ENCODE measurements around the gene STRBP. TPM values are rescaled to one million over a fixed set of nuclear protein-coding genes. Genes with fewer than 3 reads are reported as not detected.

STRBP gene
- total RNA-seq, 1 donor from 2014 or later = 21.6 TPM

DNA sequence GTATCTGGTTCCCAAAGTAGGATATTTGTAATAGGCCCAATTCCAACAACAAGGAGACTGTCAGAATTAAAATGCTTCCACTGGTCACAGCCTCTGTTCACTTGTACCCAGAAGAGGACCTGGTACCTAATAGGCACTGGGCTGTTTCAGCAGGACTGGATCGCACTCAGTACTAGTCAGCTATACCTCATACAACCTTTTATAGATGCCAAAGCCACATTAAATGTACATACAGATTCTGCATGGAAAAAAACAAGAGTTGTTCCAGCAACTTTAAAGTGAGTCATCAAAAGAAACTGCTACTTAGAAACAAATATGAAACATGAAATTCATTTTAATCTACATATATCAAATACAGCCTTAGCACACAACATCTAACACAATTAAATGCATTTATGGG lies 147.4 kb downstream of the STRBP start:
- ATAC-seq = no peak
- no peak for DNase-seq (ENCODE audit: missing footprints)
- intact Hi-C loops (cut with DNase I) = no loop called here

DNA sequence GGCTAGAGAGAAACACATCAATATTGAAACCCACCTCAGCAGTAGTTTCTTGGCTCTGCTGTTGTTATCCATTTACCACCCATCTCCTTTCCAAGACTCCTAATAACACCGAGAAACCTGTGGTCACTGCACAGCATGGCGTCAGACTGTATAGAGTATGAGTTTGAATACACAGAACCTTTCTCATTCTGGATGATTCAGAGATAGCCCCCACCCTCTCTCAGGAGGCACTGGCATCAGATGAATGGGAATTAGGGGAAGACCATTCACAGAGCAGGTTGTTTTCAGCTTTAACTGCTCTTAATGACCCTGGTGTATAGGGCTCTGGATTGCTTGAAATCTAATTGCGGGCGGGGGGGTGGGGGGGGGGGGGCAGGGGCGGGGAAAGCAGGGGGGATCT lies 148.3 kb downstream of the STRBP start:
- no peak for DNase-seq (ENCODE audit: missing footprints)
- no peak for ATAC-seq
- intact Hi-C loops (cut with DNase I) = no loop called here

DNA sequence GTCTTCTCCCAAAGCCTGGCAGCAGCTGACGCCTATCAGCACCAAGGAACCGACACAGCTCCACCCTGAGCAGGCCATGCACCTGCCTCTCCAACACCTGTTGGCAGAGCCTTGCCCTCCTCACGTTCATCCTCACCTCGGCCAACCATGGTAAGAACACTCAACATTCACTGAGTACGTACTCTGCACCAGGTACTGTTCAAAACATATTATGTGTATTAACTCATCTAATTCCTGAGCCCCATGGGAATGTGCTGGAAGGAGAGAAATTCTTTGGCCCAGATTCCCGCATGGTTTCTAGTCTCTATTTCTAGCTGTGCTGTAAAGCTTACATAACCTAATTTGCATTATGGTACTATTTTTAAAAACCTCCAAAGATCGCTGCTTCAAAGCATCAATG lies 148.8 kb downstream of the STRBP start:
- intact Hi-C loops (cut with DNase I) = loop anchor here (10.0 kb wide), 1 partner anchor 225 kb away; no protein-coding TSS in a partner anchor
- DNase-seq (ENCODE audit: missing footprints) (no peak), ATAC-seq (peak; percentile 40)

DNA sequence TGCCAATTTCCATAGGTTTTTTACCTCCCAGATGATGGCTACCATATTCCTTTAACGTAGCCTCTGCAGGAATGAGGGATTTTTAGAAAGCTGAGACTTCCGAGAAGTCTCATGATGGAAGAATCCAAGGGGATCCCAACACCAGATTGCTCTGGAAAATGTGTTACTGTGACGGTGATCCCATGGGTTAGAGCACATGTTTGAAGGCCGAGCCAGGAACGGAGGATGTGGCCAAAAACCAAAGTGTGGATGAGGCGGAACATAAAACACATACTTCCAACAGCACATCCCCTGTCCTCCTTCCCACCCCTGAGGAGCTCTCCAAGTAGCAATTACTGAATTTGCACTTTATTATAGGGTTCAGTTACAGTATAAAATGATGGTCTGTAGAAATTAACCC lies 152.3 kb downstream of the STRBP start:
- DNase-seq (ENCODE audit: missing footprints) (no peak), ATAC-seq (no peak)
- intact Hi-C loops (cut with DNase I) = loop anchor here (10.0 kb wide), 1 partner anchor 229 kb away; no protein-coding TSS in a partner anchor

DNA sequence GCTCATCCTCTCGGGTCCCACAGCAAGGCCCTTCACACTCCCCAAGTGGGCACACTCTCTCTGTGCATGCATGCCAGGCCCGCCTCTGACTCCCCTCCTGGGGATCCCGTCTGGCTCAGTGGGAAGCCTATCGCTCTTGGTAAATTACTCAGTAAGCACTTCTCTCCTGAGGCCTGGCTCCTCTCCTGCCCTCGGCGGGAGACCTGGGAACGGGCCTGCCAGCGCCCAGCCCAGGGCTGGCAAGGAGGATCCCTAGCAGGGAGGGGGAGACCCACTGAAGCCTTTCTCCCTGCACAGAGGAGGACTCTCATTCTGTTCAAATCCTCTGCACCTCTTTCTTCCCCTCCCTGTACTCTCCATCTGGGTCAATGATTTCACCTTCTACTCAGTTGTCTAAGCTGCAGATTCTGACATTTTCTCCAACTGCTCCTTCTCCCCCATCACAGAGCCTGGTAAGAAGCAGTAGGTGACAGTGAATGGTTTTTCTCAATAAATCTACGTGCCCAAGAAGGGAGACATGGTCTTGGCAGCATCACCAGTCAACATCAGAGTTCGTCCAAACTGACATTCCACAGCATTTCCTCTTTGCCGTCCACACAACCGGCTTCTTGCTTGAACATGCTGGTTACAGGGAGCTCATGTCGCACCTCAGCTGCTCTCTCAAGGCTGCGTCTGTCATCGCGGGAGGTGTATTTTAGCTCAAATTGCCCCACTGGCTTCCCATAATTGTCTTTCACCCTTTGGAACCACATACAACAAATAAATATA lies 153.1 kb downstream of the STRBP start:
- ATAC-seq (peak; percentile 62), DNase-seq (ENCODE audit: missing footprints) (no peak)
- intact Hi-C loops (cut with DNase I) = loop anchor here (10.0 kb wide), 1 partner anchor 229 kb away; no protein-coding TSS in a partner anchor

DNA sequence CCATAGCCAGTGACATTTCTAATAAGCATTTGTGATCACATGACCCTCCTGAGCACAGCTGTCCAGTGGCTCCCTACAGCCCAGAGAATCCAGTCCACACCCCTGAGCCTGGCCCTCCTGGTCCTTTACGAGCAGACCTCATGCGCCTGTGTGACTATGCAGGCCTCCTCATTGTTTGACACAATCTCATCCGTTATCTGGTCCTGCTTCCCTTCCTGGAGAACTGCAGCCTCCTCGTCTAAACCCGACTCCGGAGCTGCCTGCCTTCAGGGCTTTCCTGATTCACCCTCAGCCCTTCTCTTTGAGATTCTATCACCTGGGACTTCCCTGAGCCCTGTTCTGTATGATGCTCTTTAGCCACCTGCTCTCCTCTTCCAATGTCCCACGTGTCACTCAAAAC lies 155.2 kb downstream of the STRBP start:
- intact Hi-C loops (cut with DNase I) = loop anchor here (10.0 kb wide), 1 partner anchor 232 kb away; no protein-coding TSS in a partner anchor
- ATAC-seq (no peak), DNase-seq (ENCODE audit: missing footprints) (no peak)

DNA sequence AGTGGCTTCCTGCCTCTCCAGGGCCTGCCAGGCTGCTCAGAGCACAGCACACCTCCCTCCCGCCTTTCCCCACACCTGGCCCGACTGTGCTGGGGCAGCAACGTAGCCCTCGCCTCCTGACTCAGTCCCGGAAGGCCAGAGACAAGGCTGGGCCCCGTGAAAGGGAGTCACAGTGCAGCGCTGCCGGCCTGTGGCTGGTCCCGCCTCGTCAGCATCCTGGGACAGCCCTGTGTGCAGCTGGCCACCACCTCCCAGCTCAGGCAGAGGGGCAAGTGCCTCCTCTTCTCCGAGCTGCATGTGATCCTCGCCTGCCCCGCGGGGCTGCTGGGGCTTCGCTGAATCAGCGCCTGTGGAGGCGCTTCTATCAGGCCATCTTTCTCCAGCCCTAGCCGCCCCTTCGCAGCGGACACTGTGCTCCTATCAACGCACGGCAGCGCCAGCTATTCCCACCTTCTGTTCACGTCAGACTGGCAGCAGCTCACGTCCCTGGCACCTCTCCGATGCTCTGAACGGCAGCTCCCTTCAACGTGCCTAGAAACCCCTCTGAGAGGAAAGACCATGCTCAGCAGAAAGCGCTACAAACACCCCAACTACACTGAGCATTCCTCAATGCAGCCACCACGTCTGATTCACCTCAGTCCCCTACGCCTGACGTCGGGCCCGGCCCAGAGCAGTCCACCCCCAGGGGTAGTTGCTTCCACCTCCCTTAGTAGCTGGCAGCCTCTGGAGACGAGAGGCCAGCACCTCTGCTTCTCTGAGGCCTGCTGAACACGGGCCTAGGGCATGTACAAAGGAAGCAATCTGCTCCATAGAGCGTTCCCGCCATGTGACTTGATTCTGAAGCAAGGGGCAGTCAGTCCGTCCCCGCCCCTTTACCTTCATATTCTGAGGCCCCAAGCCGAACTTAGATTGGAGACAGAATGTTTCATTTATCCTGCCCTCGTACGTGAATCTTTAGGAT lies 156.1 kb downstream of the STRBP start:
- DNase-seq (ENCODE audit: missing footprints) = no peak
- intact Hi-C loops (cut with DNase I) = loop anchor here (10.0 kb wide), 1 partner anchor 233 kb away; no protein-coding TSS in a partner anchor
- peak; percentile 26 for ATAC-seq

DNA sequence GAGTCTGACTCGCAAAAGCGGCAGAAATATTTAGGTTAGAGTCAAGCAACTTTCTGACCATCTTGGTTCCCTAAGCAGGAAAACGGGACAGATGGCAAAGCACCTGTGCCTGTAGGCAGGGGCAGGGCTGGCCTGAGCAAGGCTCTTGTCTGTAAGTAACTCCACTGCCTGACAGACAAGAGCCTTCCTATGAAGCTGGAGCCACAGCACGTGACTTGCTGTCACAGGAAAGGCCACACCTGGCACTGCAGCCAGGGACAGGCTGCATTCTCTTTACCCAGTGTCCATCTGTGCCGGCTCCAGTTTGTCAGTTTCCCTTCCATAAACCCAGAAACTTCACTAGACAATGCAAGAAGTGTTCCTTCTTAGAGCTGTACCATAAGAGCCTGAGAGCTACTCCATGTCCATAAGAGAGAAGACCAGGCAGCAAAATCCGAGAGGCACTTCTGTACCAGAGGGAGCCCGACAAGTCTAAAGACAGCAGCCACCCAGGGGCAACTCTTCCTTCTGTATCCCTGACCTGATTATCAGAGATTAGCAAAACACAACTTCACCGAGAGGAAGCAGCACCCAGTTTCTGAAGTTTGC lies 156.9 kb downstream of the STRBP start:
- intact Hi-C loops (cut with DNase I) = loop anchor here (10.0 kb wide), 1 partner anchor 233 kb away; no protein-coding TSS in a partner anchor
- DNase-seq (ENCODE audit: missing footprints) = no peak
- ATAC-seq = peak; percentile 51

DNA sequence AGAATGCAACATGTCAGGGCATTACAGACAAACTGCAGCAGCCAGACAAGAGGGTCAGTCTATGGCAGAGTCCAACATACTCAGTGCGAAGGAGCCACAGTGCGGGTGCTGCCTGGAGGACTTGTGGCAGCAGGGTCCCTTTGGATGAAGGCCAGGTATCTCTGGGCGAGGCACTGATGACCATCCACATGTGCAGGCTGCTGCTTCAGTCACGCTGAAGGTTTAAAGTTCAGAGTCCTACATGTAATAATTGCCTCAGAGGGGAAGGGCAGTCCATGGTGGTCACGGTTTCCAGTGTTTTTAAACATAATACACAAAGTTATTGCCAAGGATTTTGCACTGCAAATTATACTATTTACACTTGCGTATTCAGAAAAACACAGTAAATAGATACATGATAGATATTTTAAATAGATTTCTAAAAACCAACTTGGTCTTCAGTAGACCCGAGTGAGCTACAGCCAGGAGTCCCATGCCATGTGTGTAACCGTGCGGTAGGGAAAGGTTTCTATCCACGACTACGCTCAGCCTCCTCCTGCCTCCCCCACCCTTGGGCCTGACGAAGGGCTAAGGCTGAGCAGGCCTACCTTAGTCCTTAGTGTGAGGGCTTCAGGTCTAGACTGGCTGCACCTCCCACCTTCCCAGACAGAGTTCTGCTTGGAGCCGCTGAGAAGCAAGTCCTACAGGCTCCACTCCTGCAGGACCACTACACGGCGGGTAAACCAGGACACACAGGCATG lies 158.7 kb downstream of the STRBP start:
- no peak for ATAC-seq
- intact Hi-C loops (cut with DNase I) = loop anchor here (10.0 kb wide), 1 partner anchor 235 kb away; no protein-coding TSS in a partner anchor
- no peak for DNase-seq (ENCODE audit: missing footprints)

DNA sequence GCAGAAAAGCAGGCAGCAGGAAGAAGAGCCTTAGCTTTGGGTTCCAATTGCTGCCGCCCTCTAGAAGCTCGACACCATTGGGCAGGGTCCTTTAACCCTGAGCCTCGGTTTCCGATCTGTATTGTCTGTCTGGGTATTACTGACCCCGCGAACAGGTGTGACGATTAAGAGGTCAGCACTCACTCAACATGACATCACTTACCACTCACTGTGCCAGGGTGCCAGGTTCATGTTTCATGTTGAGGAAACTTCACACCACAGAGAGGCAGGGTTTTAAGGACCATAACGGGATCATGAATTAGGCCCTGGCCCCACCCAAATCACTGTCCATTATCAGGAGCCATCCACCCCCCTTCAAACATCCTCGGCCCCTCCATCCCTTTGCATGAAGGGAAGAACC lies 159.4 kb downstream of the STRBP start:
- intact Hi-C loops (cut with DNase I) = no loop called here
- no peak for DNase-seq (ENCODE audit: missing footprints)
- no peak for ATAC-seq

DNA sequence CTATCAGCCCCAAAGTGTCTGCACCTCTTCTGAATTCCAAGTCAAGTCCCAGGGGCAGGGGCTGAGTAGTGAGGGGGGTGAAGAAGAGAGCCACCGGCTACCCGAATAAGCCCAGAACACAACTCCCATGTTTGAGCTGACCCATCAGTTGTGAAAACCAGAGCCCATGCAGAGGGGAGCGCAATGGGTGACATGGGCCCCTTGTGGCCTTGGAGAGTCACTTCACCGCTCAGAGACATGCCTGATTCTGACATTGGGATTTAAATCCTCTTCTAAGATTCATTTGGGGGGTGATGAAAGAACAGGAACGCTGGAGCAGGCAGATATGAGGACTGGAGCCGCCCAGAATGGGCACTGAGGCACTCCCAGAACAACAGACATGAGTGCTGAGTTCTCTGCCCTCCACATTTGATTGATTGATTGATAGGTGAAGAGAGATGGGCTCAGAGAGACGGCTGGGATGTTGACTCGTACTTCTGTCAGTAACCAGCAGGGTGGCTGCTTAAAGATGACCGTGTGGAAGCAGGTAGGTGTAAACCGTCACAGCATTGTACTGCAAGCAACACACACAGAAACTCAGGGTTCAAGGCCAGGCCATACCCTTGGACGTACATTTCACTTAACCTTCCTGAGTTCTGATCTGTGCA lies 160.6 kb downstream of the STRBP start:
- ATAC-seq = no peak
- no peak for DNase-seq (ENCODE audit: missing footprints)
- intact Hi-C loops (cut with DNase I) = no loop called here

DNA sequence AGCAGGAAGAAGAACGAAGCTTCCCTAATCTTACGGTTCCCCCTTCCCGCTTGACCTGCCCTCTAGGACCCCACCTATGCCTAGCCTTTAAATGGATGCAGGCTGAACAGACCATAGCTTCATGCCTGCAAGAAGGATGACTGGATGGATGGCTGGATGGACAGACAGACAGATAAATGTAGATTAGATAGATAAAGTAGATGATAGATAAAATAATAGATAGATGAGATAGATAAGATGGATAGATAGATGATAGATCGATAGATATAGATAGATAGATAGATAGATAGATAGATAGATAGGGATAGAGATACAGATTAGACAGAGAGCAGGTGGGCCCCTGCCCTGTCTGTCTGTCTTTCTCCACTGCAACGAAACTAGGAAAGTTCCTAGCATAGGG lies 162.9 kb downstream of the STRBP start:
- ATAC-seq (no peak), DNase-seq (ENCODE audit: missing footprints) (no peak)
- intact Hi-C loops (cut with DNase I) = no loop called here

DNA sequence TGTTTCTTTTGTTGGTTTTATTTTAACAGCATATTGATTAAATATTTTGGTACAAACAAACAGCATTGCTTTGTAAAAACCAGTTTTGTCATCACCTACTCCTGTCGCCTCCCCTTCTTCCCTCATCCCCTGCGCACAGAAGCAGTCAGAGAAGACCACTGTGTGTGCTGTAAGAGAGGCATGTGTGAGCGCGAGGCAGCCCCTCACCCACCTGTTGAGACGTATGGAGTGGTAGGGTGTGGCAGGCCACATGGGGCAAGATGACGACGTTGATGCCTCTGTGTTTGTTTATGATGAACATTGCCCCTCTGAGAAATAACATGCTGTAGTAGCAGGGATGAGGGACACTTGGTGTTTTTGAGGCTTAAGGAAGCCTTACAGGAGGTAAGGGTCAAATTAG lies 163.6 kb downstream of the STRBP start:
- intact Hi-C loops (cut with DNase I) = no loop called here
- DNase-seq (ENCODE audit: missing footprints) (no peak), ATAC-seq (no peak)

DNA sequence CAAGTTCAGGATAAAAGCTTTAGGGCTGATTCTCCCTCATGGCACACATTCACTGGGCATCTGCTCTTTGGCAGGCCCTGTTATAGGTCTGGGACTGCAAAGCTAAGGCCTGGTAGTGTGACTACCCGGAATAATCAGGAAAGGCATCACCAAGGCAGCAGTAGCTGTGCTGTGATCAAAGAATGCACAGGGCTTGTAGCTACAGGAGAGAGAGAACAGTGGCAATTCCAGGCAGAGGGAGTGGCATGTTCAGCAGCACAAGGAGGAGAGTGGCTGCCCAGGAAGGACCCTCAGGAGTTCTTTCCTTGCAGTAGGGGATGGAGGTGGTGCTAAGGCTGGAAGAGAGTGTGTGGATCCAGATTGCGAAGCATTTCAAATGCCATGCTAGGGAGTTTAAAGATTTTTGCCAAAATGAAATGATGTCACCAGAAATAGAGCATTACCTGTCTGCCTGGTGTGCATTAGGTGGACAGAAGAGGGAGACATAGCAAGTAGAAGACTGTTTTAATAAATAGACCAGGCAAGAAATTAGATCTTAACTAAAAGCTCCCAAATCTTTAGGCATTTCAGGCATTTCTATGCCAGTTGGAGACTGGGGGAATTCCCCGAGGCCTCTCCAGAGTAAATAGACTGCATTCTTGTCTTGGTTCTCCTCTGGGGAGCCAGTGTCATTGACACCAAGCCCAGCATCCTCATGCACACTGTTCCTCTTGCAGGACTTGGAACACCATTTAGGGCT lies 165.8 kb downstream of the STRBP start:
- DNase-seq (ENCODE audit: missing footprints) = no peak
- intact Hi-C loops (cut with DNase I) = no loop called here
- no peak for ATAC-seq

DNA sequence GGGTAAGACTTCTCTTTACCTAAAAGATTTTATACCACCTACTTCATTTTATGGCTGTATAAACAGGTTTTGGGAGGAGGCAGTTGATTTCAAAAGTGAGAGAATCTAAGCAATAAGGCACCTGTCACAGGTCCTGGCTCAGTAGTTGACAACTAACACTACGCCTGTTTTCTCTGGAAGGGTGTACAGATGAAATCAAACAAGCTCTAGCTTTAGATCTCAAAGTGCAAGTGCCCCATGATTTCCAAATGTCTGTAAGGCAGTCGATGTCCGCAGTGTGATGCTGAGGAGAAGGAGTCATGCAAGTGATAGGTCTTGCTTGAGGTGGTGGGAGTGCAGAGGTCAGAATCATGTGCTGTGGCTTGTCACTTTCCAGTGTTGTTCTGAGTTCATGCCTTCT lies 168.8 kb downstream of the STRBP start:
- DNase-seq (ENCODE audit: missing footprints) = no peak
- no peak for ATAC-seq
- intact Hi-C loops (cut with DNase I) = no loop called here

DNA sequence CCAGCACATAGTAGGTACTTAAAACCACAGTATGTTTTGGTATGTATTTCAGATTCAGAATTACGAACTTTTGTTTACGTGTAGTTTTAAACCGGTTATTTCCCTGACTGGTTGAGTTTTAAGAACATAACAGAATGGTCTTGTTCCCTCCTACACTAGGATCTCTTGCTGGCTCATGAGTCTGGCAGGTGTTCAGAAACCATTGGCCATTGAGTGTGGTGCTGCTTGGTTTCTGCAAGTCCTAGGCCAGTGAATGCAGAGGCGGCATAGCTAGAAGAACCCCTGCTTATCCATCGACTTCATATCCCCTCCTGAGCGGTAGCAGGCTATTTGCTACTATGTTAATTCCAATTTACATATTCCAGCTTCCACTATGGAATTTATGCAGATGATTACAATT lies 169.3 kb downstream of the STRBP start:
- DNase-seq (ENCODE audit: missing footprints) (no peak), ATAC-seq (no peak)
- intact Hi-C loops (cut with DNase I) = no loop called here

DNA sequence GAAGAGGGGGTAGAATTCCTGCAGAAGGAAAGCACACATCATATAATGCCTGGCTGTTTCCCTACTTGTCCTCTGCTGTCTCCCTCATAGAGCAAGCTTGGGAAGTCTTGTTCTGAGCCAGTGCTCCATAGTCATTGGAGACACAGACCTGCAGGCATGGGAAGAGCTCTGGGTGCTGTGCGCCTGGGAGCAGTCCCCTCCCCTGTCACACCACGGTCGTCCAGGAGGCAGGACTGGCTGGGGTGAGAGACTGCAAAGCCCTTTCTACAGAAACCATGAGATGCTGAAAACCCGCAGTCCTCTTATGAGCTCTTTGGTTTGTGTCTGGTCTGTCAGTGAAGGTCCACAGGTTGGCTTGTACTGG lies 170.3 kb downstream of the STRBP start:
- intact Hi-C loops (cut with DNase I) = no loop called here
- ATAC-seq = no peak
- DNase-seq (ENCODE audit: missing footprints) = no peak
